Measurements from ENCODE around the gene CCT8L2. TPM values are rescaled to one million over a fixed set of nuclear protein-coding genes. Genes with fewer than 3 reads are reported as not detected.

CCT8L2 gene
- total and polyA plus RNA-seq, 2 donors (not counting 3 experiments of a cell fraction or from before 2014, with no cell fraction given): not detected

Other genes with a start within 250 kb of the CCT8L2 start
- gene XKR3, start 232.6 kb upstream of the CCT8L2 start, total RNA-seq: not detected in 2 replicates
- not detected in 2 replicates for gene XKR3, start 232.6 kb upstream of the CCT8L2 start, polyA plus RNA-seq

All from endothelial cell of umbilical vein (primary cell).